ENCODE data around the gene HDAC2. TPM values are rescaled to one million over a fixed set of nuclear protein-coding genes. Genes with fewer than 3 reads are reported as not detected.
"Not testable (repeated sequence)": the region's sequence is repeated elsewhere in the genome, so short reads cannot be mapped to it uniquely, and the experiment has no call there.

Gene HDAC2
- 10 to 100 TPM; 39.2 to 82.5 (median 64.0) TPM for total RNA-seq
- polyA plus RNA-seq = 100 to 1,000 TPM in 1 of 3 donors, 10 to 100 TPM in 2; 35.5 to 125 (median 44.5) TPM
- long read RNA-seq, donor 1, full-length matches to known transcripts = 29 of 62 reads
- long read RNA-seq, donor 1, partial matches to known transcripts = 33 of 62 reads
- long read RNA-seq, donor 1, other reads (novel, unspliced or antisense) = 0 of 62 reads
- long read RNA-seq, donor 2, full-length matches to known transcripts = 21 of 66 reads
- long read RNA-seq, donor 2, partial matches to known transcripts = 45 of 66 reads
- long read RNA-seq, donor 2, other reads (novel, unspliced or antisense) = 0 of 66 reads
- long read RNA-seq, donor 3, full-length matches to known transcripts = 38 of 96 reads
- long read RNA-seq, donor 3, partial matches to known transcripts = 58 of 96 reads
- long read RNA-seq, donor 3, other reads (novel, unspliced or antisense) = 0 of 96 reads
- long read RNA-seq, donor 4, full-length matches to known transcripts = 40 of 71 reads
- long read RNA-seq, donor 4, partial matches to known transcripts = 27 of 71 reads
- long read RNA-seq, donor 4, other reads (novel, unspliced or antisense) = 4 of 71 reads
- long read RNA-seq, donor 5, full-length matches to known transcripts = 97 of 100 reads
- long read RNA-seq, donor 5, partial matches to known transcripts = 2 of 100 reads
- long read RNA-seq, donor 5, other reads (novel, unspliced or antisense) = 1 of 100 reads
- long read RNA-seq, donor 6, full-length matches to known transcripts = 23 of 43 reads
- long read RNA-seq, donor 6, partial matches to known transcripts = 18 of 43 reads
- long read RNA-seq, donor 6, other reads (novel, unspliced or antisense) = 2 of 43 reads
- long read RNA-seq, donor 7, full-length matches to known transcripts = 13 of 54 reads
- long read RNA-seq, donor 7, partial matches to known transcripts = 41 of 54 reads
- long read RNA-seq, donor 7, other reads (novel, unspliced or antisense) = 0 of 54 reads
- long read RNA-seq, donor 8, full-length matches to known transcripts = 40 of 106 reads
- long read RNA-seq, donor 8, partial matches to known transcripts = 66 of 106 reads
- long read RNA-seq, donor 8, other reads (novel, unspliced or antisense) = 0 of 106 reads
- long read RNA-seq, donor 9, full-length matches to known transcripts = 29 of 140 reads
- long read RNA-seq, donor 9, partial matches to known transcripts = 111 of 140 reads
- long read RNA-seq, donor 9, other reads (novel, unspliced or antisense) = 0 of 140 reads
- long read RNA-seq, donor 10, full-length matches to known transcripts = 21 of 40 reads
- long read RNA-seq, donor 10, partial matches to known transcripts = 19 of 40 reads
- long read RNA-seq, donor 10, other reads (novel, unspliced or antisense) = 0 of 40 reads

- Histone ChIP-seq H3K36me3 (replicated peaks in 1 of 2) (no peaks in the 10 kb centered on the region), H3K4me1 (replicated peaks in 1 of 2) (peaks cover 15 to 41% of the 10 kb centered on the region in 2 donors), H3K27ac (peak within 1 kb of the TSS; percentile 79 to 92 (median 88)), H3K9me3 (replicated peaks in 1 of 3) (no peaks in the 10 kb centered on the region), H3K27me3 (no peaks in the 10 kb centered on the region), H3K4me3 (peak within 1 kb of the TSS; percentile 39 to 83 (median 62))
- peak; percentile 46 to 56 for TF ChIP-seq POLR2A (IDR thresholded peaks at IDR 0.05)
- TF ChIP-seq, protein P1, sequence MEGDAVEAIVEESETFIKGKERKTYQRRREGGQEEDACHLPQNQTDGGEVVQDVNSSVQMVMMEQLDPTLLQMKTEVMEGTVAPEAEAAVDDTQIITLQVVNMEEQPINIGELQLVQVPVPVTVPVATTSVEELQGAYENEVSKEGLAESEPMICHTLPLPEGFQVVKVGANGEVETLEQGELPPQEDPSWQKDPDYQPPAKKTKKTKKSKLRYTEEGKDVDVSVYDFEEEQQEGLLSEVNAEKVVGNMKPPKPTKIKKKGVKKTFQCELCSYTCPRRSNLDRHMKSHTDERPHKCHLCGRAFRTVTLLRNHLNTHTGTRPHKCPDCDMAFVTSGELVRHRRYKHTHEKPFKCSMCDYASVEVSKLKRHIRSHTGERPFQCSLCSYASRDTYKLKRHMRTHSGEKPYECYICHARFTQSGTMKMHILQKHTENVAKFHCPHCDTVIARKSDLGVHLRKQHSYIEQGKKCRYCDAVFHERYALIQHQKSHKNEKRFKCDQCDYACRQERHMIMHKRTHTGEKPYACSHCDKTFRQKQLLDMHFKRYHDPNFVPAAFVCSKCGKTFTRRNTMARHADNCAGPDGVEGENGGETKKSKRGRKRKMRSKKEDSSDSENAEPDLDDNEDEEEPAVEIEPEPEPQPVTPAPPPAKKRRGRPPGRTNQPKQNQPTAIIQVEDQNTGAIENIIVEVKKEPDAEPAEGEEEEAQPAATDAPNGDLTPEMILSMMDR (IDR thresholded peaks at IDR 0.05) = no peak
- 0 to 1% (median 0%) methylated on average over 33 to 82 of the region's 82 CpGs for WGBS, 4 donors
- intact Hi-C loops (cut with DNase I) = no loop called here
- DNase-seq = peak; percentile 85 to 89 (median 86)
These were observed at the start of gene HDAC2 for GRCh38 chr6:113970805-113971676. HDAC2 (minus strand) TSS chr6:113971148; CDS start chr6:113970908, 240 bp downstream.

- Histone ChIP-seq H3K27ac (no peak overlapping the region), H3K4me3 (no peak overlapping the region), H3K9me3 (replicated peaks in 1 of 3) (no peaks in the 10 kb centered on the region), H3K27me3 (no peaks in the 10 kb centered on the region), H3K4me1 (replicated peaks in 1 of 2) (no peaks in the 10 kb centered on the region), H3K36me3 (replicated peaks in 1 of 2) (no peaks in the 10 kb centered on the region)
- DNase-seq = no peak
- 92 to 96% (median 94%) methylated on average over 5 to 15 of the region's 15 CpGs for WGBS, 4 donors
- intact Hi-C loops (cut with DNase I) = no loop called here
- TF ChIP-seq, protein P1 (IDR thresholded peaks at IDR 0.05) = no peak
These were observed 49.2 kb upstream of the HDAC2 start for GRCh38 chr6:114020196-114020595.

- WGBS, 4 donors = 58 to 73% (median 67%) methylated on average over 6 of the region's 6 CpGs
- H3K27me3 ChIP-seq; H3K4me3 ChIP-seq; intact Hi-C loops (cut with DNase I); H3K36me3 ChIP-seq (replicated peaks in 1 of 2); H3K4me1 ChIP-seq (replicated peaks in 1 of 2); H3K9me3 ChIP-seq (replicated peaks in 1 of 3); H3K27ac ChIP-seq: not testable (repeated sequence)
- peak in 3 of 7 donors; percentile 18 to 31 (median 23) for DNase-seq
These were observed 46.2 kb upstream of the HDAC2 start for GRCh38 chr6:114017146-114017545.

DNA sequence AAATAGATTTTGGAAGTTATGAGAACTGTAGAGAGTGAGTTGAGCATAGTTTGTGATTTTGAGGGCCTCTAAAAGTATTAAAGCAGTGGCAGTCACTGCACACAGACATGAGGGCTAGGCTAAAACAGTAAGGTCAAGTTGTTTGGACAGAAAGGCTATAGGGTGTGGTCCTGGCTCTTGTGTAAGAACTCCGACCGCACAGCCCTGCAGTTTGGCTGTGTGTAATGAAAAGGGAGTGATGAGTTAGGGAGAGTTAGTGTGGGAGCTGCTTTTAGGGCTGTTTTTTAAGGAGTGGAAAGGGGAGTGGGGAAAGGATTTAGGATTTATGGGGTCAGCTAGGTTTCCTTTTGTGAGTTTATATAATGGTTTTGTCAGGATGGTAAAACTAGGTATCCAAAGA is 43.2 kb upstream of the HDAC2 start:
- H3K4me1 ChIP-seq (replicated peaks in 1 of 2) = not testable (repeated sequence)
- WGBS, 4 donors = 61 to 78% (median 66%) methylated on average over 2 of the region's 2 CpGs

DNA sequence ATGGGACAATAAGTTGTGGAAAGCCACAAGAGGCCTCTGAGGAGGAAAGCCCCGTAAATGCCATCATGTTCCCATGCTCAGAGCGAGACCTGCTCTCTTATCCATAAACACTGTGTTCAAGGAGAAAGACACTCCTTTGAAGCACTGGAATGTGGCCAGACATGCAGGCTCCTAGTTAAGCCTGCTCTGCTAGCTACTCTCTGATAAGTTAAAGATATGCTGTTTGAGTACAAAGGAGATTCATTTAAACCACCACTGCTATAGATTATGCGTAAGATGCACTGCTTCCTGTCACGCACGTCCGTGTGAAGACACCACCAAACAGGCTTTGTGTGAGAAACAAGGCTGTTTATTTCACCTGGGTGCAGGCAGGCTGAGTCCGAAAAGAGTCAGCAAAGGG is 40.5 kb upstream of the HDAC2 start:
- intact Hi-C loops (cut with DNase I); H3K4me3 ChIP-seq; DNase-seq; H3K9me3 ChIP-seq (replicated peaks in 1 of 3); H3K36me3 ChIP-seq (replicated peaks in 1 of 2); H3K4me1 ChIP-seq (replicated peaks in 1 of 2); H3K27me3 ChIP-seq; H3K27ac ChIP-seq: not testable (repeated sequence)
- WGBS, 4 donors = 58 to 65% (median 61%) methylated on average over 7 of the region's 7 CpGs

More for the DNA sequence above, 43.2 kb upstream of the HDAC2 start:
- H3K9me3 ChIP-seq (replicated peaks in 1 of 3); intact Hi-C loops (cut with DNase I); H3K36me3 ChIP-seq (replicated peaks in 1 of 2); DNase-seq; H3K27me3 ChIP-seq; H3K27ac ChIP-seq; H3K4me3 ChIP-seq: not testable (repeated sequence)

Measured in adrenal gland (tissue), 19 donors.